GM12878 (cell line): Measurements from ENCODE around the gene UBA5. TPM values are rescaled to one million over a fixed set of nuclear protein-coding genes. Genes with fewer than 3 reads are reported as not detected.

Source experiments
- ATAC-seq: fragments of 200-7000 bp; cut with Tn5 transposase; 3 replicates; pipeline ENCODE4 v1.9.1; 2020; ENCODE audit warnings: mild to moderate bottlenecking, moderate library complexity
- BruUV-seq: library from RNA; stranded (reverse); fragments of 400-500 nt; replicated peaks from 2 replicates; lab custom pipeline; 2021; lab: Mats Ljungman, UMichigan
- CTCF ChIA-PET: fragments of 300-600 bp; sonication (Branson Sonifier 250); formaldehyde crosslinking; extraction: SDS; loops from one replicate; lab custom pipeline; 2021; ENCODE audit warnings: inconsistent platforms; lab: Yijun Ruan, JAX
- POLR2A ChIA-PET: fragments of 350-600 bp; formaldehyde crosslinking; extraction: SDS; loops from one replicate; lab custom pipeline; 2021; ENCODE audit warnings: inconsistent platforms; lab: Charles Lee
- RAD21 ChIA-PET: fragments of 300-600 bp; sonication (Branson Sonifier 250); formaldehyde crosslinking; loops from one replicate; lab custom pipeline; 2023; ENCODE audit warnings: antibody characterized with exemption; ENCODE audit not compliant: unreplicated experiment; lab: Charles Lee
- SMC1A ChIA-PET: fragments of 300-600 bp; sonication (Branson Sonifier 250); formaldehyde crosslinking; loops from one replicate; lab custom pipeline; 2023; ENCODE audit not compliant: unreplicated experiment, uncharacterized antibody; lab: Charles Lee
- DNase-seq: peaks from one replicate; pipeline ENCODE4 v3.0.0-alpha.2; 2011; ENCODE audit warnings: low read depth, low spot score
- FAIRE-seq: peaks from 3 replicates; lab custom pipeline; 2011; peaks lifted over from hg19 to GRCh38; lab: Jason Lieb, UNC
- H2AFZ ChIP-seq: 2 replicates; pipeline ENCODE4 v1.6.0; 2011; ENCODE audit warnings: low read depth, low read length, control low read depth; ENCODE audit not compliant: control insufficient read depth
- H3K27ac ChIP-seq: 2 replicates; pipeline ENCODE4 v1.5.1; 2011; ENCODE audit warnings: control low read depth; ENCODE audit not compliant: control insufficient read depth, insufficient read depth
- H3K27me3 ChIP-seq, 2 experiments: replicated peaks in 1 of 2; 2 replicates each; pipeline versions ENCODE4 v1.6.0 to v1.6.1; 2011; ENCODE audit warnings: low read length in 1 of 2; ENCODE audit not compliant: control insufficient read depth in 2 of 2, insufficient read depth in 2 of 2
- H3K36me3 ChIP-seq, 2 experiments: 2 replicates each; pipeline ENCODE4 v1.5.1; 2011; ENCODE audit warnings: low read length in 1 of 2; ENCODE audit not compliant: control insufficient read depth in 2 of 2, insufficient read depth in 2 of 2
- H3K4me1 ChIP-seq: 2 replicates; pipeline ENCODE4 v1.6.1; 2011; ENCODE audit warnings: mild to moderate bottlenecking, low read length, moderate library complexity, mixed read lengths; ENCODE audit not compliant: control insufficient read depth, insufficient read depth
- H3K4me2 ChIP-seq: 2 replicates; pipeline ENCODE4 v1.6.0; 2011; ENCODE audit warnings: control low read depth; ENCODE audit not compliant: control insufficient read depth, insufficient read depth
- H3K4me3 ChIP-seq: fragments of 200-600 bp; sonication (generic); 2 replicates; pipeline ENCODE4 v1.5.1; 2016
- H3K79me2 ChIP-seq: 2 replicates; pipeline ENCODE4 v1.6.0; 2011; ENCODE audit warnings: low read length; ENCODE audit not compliant: control insufficient read depth, insufficient read depth
- H3K9ac ChIP-seq: 2 replicates; pipeline ENCODE4 v1.8.0; 2011; ENCODE audit warnings: low read length, control low read depth, mixed read lengths; ENCODE audit not compliant: control insufficient read depth, insufficient read depth
- H3K9me3 ChIP-seq: replicated peaks from 3 replicates; pipeline ENCODE4 v1.5.1; 2011; ENCODE audit warnings: mild to moderate bottlenecking, low read length; ENCODE audit not compliant: control insufficient read depth, insufficient read depth
- H4K20me1 ChIP-seq: 2 replicates; pipeline ENCODE4 v1.6.0; 2011; ENCODE audit not compliant: control insufficient read depth, insufficient read depth
- ATF3 ChIP-seq: IDR thresholded peaks from 2 replicates; pipeline ENCODE4 v1.6.1; 2011; ENCODE audit warnings: low read depth, mild to moderate bottlenecking, low read length, moderate library complexity, borderline replicate concordance; ENCODE audit errors: extremely low read depth
- EGR1 ChIP-seq, 2 experiments: IDR thresholded peaks; 1 replicate in 1 of 2; 2 replicates in 1 of 2; pipeline ENCODE4 v1.6.1; 2011 to 2012; ENCODE audit warnings: low read depth in 2 of 2, low read length in 2 of 2, borderline replicate concordance in 1 of 2, mild to moderate bottlenecking in 1 of 2, moderate library complexity in 1 of 2
- ELK1 ChIP-seq: IDR thresholded peaks from 2 replicates; pipeline ENCODE4 v1.6.1; 2012; ENCODE audit warnings: low read depth, low read length, improper control_type of control experiment
- JUND ChIP-seq: IDR thresholded peaks from 2 replicates; pipeline ENCODE4 v1.6.1; 2012; ENCODE audit warnings: low read depth, mild to moderate bottlenecking, low read length, improper control_type of control experiment, moderate library complexity
- MTA2 ChIP-seq: fragments of 450-650 bp; IDR thresholded peaks from 2 replicates; pipeline ENCODE4 v1.6.1; 2016; ENCODE audit warnings: low read depth, mild to moderate bottlenecking, moderate library complexity
- PML ChIP-seq: IDR thresholded peaks from 2 replicates; pipeline ENCODE4 v1.6.1; 2012; ENCODE audit warnings: low read length, inconsistent platforms
- POLR2A ChIP-seq: IDR thresholded peaks from 2 replicates; pipeline ENCODE4 v1.6.1; 2011; ENCODE audit warnings: low read depth, mild to moderate bottlenecking, low read length
- SMARCA5 ChIP-seq: fragments of 450-650 bp; IDR thresholded peaks from 2 replicates; pipeline ENCODE4 v1.6.1; 2017; ENCODE audit warnings: mild to moderate bottlenecking
- SREBF1 ChIP-seq: IDR thresholded peaks from 2 replicates; pipeline ENCODE4 v1.6.1; 2012; ENCODE audit warnings: mild to moderate bottlenecking, low read length
- STAT3 ChIP-seq: IDR thresholded peaks from 2 replicates; pipeline ENCODE4 v1.6.1; 2011; ENCODE audit warnings: low read depth, low read length, improper control_type of control experiment
- WGBS: methylation state at CpG from one replicate; pipeline ENCODE4 v1.1.6; 2016; ENCODE audit warnings: low lambda C conversion rate; ENCODE audit not compliant: insufficient replicate concordance, insufficient coverage; ENCODE audit errors: missing lambda C conversion rate; 5-methylcytosine and 5-hydroxymethylcytosine counted together
- in situ Hi-C: fragments of 300-500 bp; cut with MboI; formaldehyde crosslinking; loops from 9 replicates; pipeline ENCODE4 v1.14.3; 2018; ENCODE audit warnings: mixed read lengths
- intact Hi-C: fragments of 100-400 bp; cut with micrococcal nuclease; formaldehyde crosslinking; loops from one replicate; pipeline ENCODE4 v1.14.2; 2022; ENCODE audit not compliant: unreplicated experiment
- polyA plus RNA-seq, 11 experiments: library from polyadenylated mRNA; depleted of rRNA in 4 of 11; unstranded in 6 of 11; stranded (reverse) in 5 of 11; fragments of >200 nt; fragmentation: Nextera tagmentation in 4 of 11; fragmentation: Illumina TruSeq in 1 of 11; extraction: Ambion mirVana in 4 of 11; extraction: Trizol in 1 of 11; gene quantifications; 1 replicate in 1 of 11; 2 replicates in 10 of 11; pipeline versions ENCODE4 v1.2.1 to v1.2.3, GENCODE V29; 2011 to 2016; ENCODE audit warnings: inconsistent platforms in 2 of 11, missing spikeins in 2 of 11, low read depth in 1 of 11
- total RNA-seq, 4 experiments: library from RNA; depleted of rRNA in 3 of 4; stranded (reverse); fragments of >200 nt in 3 of 4; fragmentation: Illumina TruSeq in 1 of 4; extraction: Trizol in 1 of 4; gene quantifications; 2 replicates each; pipeline versions ENCODE4 v1.2.1 to v1.2.3, GENCODE V29; 2013 to 2021

UBA5 gene
- total and polyA plus RNA-seq, 10 of the 15 experiments (the other 5 are each of a cell fraction or from before 2014, with no cell fraction given): 10.2 to 62.1 (median 43.8) TPM

- Histone ChIP-seq H3K79me2 (peaks cover 55% of the 10 kb centered on the region), H3K9ac (peak overlapping the region; percentile 90), H4K20me1 (no peaks in the 10 kb centered on the region), H3K27me3 (no peaks in the 10 kb centered on the region), H3K9me3 (no peaks in the 10 kb centered on the region), H3K4me2 (peak overlapping the region; percentile 88), H3K4me3 (peak overlapping the region; percentile 99), H3K4me1 (no peaks in the 10 kb centered on the region), H3K36me3 (no peaks in the 10 kb centered on the region; a peak in 1 of 4 replicates), H2AFZ (peak overlapping the region; percentile 84), H3K27ac (peak overlapping the region; percentile 89; the same call in 1 of the 2 replicates)
- TF ChIP-seq MTA2 (no peak), STAT3 (no peak), POLR2A (no peak), SREBF1 (no peak), PML (no peak), SMARCA5 (no peak), JUND (no peak), ATF3 (no peak), EGR1 (IDR thresholded peaks at IDR 0.05; ENCODE audit: borderline replicate concordance in 1 of 2, low read depth in 2 of 2, low read length in 2 of 2) (no peak), ELK1 (no peak)
- BruUV-seq: no TSS peak
- ChIA-PET POLR2A (interaction anchor here (1.5 kb wide), 1 partner anchor 244 kb away, joined by 5 read pairs; the partner anchor contains the start of gene DNAJC13), CTCF (interaction anchor here (0.7 to 4.0 kb wide), 6 partner anchors 11 to 125 kb away, joined by 3 to 27 read pairs (median 3); no protein-coding TSS in a partner anchor), SMC1A (interaction anchor here (0.9 to 2.3 kb wide), 3 partner anchors 12 to 62 kb away, joined by 3 to 8 read pairs (median 4); no protein-coding TSS in a partner anchor), RAD21 (interaction anchor here (0.8 to 1.1 kb wide), 2 partner anchors 65 to 125 kb away, joined by 3 to 5 read pairs; no protein-coding TSS in a partner anchor)
- DNase-seq: no peak
- 37% methylated on average over 8 of the region's 8 CpGs for WGBS
- FAIRE-seq: no peak
- in situ Hi-C loops (no loop called here), intact Hi-C loops (no loop called here)
- ATAC-seq: no peak
Measured at GRCh38 chr3:132661101-132661500, 972 bp downstream of the UBA5 start.
